Activated CD8-positive, alpha-beta T cell treated with anti-CD3 and anti-CD28 coated beads, Interleukin-2, amount 10 ng/mL, durations not matched to agents 7 days and 5 days (primary cell): Measurements from ENCODE around the gene NEURL4. TPM values are rescaled to one million over a fixed set of nuclear protein-coding genes. Genes with fewer than 3 reads are reported as not detected.

Experiments
- ATAC-seq: fragments of 150-1000 bp; cut with Tn5 transposase; one replicate; pipeline ENCODE4 v1.10.0; 2021; ENCODE audit warnings: moderate library complexity
- CTCF ChIA-PET: fragments of 350-600 bp; sonication (Branson Sonifier 250); formaldehyde crosslinking; loops from one replicate; lab custom pipeline; 2021; ENCODE audit warnings: antibody characterized with exemption; lab: Charles Lee
- POLR2A ChIA-PET: fragments of 350-600 bp; sonication (Branson Sonifier 250); formaldehyde crosslinking; loops from one replicate; lab custom pipeline; 2021; ENCODE audit warnings: antibody characterized with exemption; lab: Charles Lee
- DNase-seq: peaks from one replicate; pipeline ENCODE4 v3.0.0-alpha.2; 2020
- H3K27ac Mint-ChIP-seq: one replicate; pipeline ENCODE4 v1.8.0; 2021; ENCODE audit warnings: mild to moderate bottlenecking, mixed read lengths
- H3K27me3 Mint-ChIP-seq: one replicate; pipeline ENCODE4 v1.8.0; 2021; ENCODE audit warnings: low read depth, mixed read lengths
- H3K36me3 Mint-ChIP-seq: one replicate; pipeline ENCODE4 v1.8.0; 2021; ENCODE audit warnings: low read depth, mixed read lengths
- H3K4me1 Mint-ChIP-seq: one replicate; pipeline ENCODE4 v1.8.0; 2021; ENCODE audit warnings: low read depth, mixed read lengths
- H3K4me3 Mint-ChIP-seq: one replicate; pipeline ENCODE4 v1.8.0; 2021; ENCODE audit warnings: mild to moderate bottlenecking, mixed read lengths
- H3K9me3 Mint-ChIP-seq: one replicate; pipeline ENCODE4 v1.8.0; 2022; ENCODE audit warnings: mixed read lengths; ENCODE audit not compliant: insufficient read depth
- total RNA-seq, 2 experiments: library from RNA; stranded (reverse); gene quantifications; one replicate each; pipeline ENCODE4 v1.2.3, GENCODE V29; 2021

Gene NEURL4
- total RNA-seq, 2 experiments from 2014 or later: 45.6 to 47.0 TPM

DNA sequence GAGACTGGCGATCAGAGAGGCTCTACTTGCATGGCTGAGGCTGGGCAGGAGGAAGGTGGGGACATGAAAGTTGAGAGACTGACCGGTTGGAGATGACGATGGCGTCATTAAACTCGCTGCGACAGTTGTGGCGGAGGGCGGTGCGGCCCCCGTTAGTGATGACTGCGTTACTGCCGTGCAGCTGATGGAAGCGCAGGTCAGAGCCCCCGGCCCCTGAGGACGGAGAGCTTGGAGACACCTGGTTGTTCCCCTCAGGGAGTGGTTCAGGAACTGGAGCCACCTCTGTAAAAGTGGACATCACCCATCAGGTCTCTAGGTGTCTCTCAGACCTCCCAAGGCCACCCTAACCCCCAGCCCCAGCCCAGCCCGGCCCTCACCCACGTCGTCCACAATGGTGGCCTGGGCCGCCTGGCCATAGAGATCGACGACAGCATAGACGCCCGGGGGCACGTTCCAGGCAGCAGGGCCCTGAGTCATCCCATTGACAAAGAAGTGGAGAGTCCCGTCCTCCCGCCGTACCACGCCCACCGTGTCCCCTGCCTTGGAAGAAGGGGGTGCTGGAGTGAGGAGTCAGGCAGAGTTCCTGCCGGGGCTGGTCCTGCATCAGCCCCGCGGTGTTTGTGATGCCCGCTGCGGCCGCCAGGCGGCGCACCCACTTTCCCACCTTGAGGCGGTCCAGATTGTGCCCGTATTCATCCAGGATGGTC, 5.3 kb downstream of the NEURL4 start:
- H3K27me3 Mint-ChIP-seq: no peaks in the 10 kb centered on the region
- no peaks in the 10 kb centered on the region for H3K9me3 Mint-ChIP-seq
- ChIA-PET POLR2A (interaction anchor here (0.7 to 1.0 kb wide), 2 partner anchors 13 kb away, joined by 4 to 6 read pairs; partner anchors contain the start of gene ACAP1), CTCF (interaction anchor here (0.8 to 2.1 kb wide), 7 partner anchors 9 to 238 kb away, joined by 3 to 15 read pairs (median 4); partner anchors contain the start of genes ACAP1 and GPS2)
- ATAC-seq (peak; percentile 48), DNase-seq (peak; percentile 71)
- H3K4me1 Mint-ChIP-seq: peaks cover 29% of the 10 kb centered on the region
- peaks cover 40% of the 10 kb centered on the region for H3K36me3 Mint-ChIP-seq
- H3K4me3 Mint-ChIP-seq: no peak overlapping the region
- H3K27ac Mint-ChIP-seq: peak overlapping the region; percentile 49

DNA sequence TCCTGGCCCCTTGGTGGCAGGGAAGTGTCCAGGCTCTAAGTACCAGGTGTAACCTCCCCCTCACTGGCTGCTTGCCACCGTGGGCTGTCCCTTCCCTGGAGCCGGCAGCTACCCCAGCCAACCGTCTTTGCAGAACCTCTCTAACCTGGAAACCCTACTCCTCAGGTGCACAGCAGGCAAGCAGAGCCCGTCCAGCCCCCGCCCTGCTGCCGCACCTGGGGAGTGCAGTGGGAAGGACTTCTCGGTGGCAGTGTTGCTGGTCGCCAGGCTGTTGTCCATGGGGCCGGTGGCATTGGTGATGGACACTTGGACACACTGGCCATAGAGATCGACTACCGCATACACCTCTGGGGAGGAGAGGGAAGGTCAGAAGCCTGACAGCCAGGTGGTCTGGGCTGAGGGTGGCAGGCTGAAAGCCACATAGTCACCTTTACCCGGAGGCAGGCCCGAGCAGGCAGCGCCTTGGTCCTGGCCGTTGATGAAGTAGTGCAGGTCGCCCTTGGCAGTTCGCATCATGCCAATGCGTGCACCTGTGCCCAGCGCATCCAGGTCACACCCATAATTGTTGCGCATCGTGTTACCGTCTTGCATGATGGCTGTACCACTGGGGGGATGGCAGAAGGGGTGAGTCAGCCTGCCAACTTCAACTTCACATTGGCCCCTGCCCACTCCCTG, 6.5 kb downstream of the NEURL4 start:
- DNase-seq (no peak), ATAC-seq (no peak)
- Mint-ChIP-seq H3K9me3 (no peaks in the 10 kb centered on the region), H3K36me3 (peaks cover 46% of the 10 kb centered on the region), H3K4me3 (no peak overlapping the region), H3K27me3 (no peaks in the 10 kb centered on the region), H3K27ac (no peak overlapping the region), H3K4me1 (peaks cover 19% of the 10 kb centered on the region)
- POLR2A ChIA-PET: interaction anchor here (0.6 kb wide), 1 partner anchor 14 kb away, joined by 3 read pairs; the partner anchor contains the start of gene ACAP1
- CTCF ChIA-PET: interaction anchor here (1.3 to 1.9 kb wide), 3 partner anchors 9 to 14 kb away, joined by 3 to 13 read pairs (median 6); partner anchors contain the start of gene ACAP1

DNA sequence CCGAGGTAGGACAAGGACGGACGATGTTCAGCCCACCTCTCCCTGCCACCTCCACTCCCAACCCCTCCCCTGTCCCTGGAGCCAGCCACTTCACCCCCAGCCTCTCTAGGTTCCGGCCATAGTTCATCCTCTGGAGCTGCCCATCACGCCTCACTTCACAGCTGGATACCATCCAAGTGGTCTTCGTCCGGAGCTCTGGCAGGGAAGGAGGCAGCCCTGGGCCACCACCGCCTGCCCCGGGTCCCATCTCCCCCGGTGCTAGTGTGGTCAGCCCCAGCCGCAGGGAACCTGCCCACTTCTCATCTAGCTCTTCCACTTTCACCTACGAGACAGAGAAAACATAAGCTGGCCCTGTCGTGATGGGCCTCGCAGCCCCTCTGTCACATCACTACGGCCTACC, 7.7 kb downstream of the NEURL4 start:
- CTCF ChIA-PET: interaction anchor here (1.3 to 2.2 kb wide), 3 partner anchors 8 to 15 kb away, joined by 3 to 7 read pairs (median 6); partner anchors contain the start of genes ACAP1 and NEURL4
- DNase-seq (no peak), ATAC-seq (no peak)
- Mint-ChIP-seq H3K27ac (no peak overlapping the region), H3K27me3 (no peaks in the 10 kb centered on the region), H3K4me3 (no peak overlapping the region), H3K9me3 (no peaks in the 10 kb centered on the region), H3K36me3 (peaks cover 50% of the 10 kb centered on the region), H3K4me1 (peaks cover 16% of the 10 kb centered on the region)
- POLR2A ChIA-PET: interaction anchor here (0.7 kb wide), 1 partner anchor 10 kb away, joined by 3 read pairs; no protein-coding TSS in a partner anchor

DNA sequence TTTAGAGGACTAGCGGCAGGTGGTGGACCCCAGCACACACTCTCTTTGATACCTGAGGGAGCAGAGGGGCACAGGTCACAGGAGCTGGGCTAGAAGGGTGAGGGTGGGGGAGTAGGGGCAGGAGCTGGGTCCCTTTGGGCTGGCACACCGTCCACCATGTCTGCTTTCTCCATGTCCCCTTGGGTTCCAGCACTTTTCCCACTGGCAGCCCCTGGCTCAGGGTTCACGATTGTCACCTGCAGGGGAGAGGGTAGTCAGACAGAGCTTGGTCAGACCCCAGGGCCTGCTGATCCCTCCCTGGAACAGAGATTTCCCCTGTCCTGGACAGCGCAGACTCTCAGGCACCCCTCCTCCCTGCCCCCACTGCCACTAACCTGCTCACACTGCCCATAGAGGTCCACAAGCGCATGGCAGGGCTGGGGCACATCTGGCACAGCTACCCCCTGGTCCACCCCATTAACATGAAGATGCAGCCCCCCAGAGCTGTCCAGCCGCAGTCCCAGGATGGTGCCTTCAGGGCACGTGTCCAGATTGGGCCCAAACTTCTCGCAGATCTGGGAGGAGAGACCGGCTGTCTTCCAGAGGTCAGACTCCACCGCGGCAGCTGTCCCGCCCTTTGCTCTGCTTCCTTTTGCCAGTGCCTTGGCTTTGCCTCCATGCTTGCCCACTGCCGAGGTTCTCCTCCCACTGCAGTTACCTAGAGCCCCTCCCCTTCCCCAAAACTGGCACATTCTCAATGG, 10.8 kb downstream of the NEURL4 start:
- ChIA-PET CTCF (interaction anchor here (1.5 kb wide), 1 partner anchor 11 kb away, joined by 5 read pairs; no protein-coding TSS in a partner anchor), POLR2A (interaction anchor here (1.0 to 1.2 kb wide), 2 partner anchors 9 to 12 kb away, joined by 3 to 4 read pairs; no protein-coding TSS in a partner anchor)
- no peaks in the 10 kb centered on the region for H3K9me3 Mint-ChIP-seq
- H3K27me3 Mint-ChIP-seq: no peaks in the 10 kb centered on the region
- no peak for ATAC-seq
- H3K27ac Mint-ChIP-seq: no peak overlapping the region
- no peak overlapping the region for H3K4me3 Mint-ChIP-seq
- H3K4me1 Mint-ChIP-seq: peaks cover 31% of the 10 kb centered on the region
- no peak for DNase-seq
- peaks cover 52% of the 10 kb centered on the region for H3K36me3 Mint-ChIP-seq

DNA sequence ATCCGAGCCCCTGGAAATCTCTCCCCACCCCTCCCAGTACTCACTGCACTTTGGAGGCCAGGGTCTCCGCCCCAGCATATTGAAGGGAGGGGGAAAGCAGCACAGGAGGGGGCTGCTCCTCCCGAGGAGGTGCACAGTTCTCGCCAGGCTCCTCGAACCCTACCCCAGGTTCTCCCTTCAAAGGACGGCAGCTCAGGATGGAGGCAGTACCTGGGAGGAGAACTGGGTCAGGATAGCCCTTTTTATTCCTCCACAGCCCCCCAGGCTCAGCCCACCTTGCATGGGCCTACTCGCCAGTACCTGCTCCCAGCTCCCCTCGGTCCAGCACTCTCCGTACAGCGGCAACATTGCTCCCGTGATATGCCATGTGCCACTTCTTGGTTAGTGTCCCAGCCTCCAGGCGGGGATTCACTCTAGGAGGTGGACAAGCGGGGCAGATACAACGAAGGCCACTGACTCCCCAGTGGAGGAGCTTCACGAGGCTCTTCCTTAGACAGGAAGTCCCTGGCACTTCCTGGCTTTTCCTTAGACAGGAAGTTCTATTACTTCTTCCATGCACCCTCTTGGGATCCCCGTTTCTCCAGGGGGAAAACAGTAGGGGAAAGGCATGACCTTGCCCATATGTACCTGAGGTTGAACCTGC, 11.9 kb downstream of the NEURL4 start:
- Mint-ChIP-seq H3K27me3 (no peaks in the 10 kb centered on the region), H3K36me3 (peaks cover 54% of the 10 kb centered on the region), H3K9me3 (no peaks in the 10 kb centered on the region), H3K4me1 (peaks cover 41% of the 10 kb centered on the region), H3K4me3 (peak overlapping the region; percentile 40), H3K27ac (peak overlapping the region; percentile 40)
- ATAC-seq: no peak
- ChIA-PET CTCF (interaction anchor here (1.5 kb wide), 1 partner anchor 12 kb away, joined by 5 read pairs; no protein-coding TSS in a partner anchor), POLR2A (interaction anchor here (1.0 to 1.2 kb wide), 2 partner anchors 10 to 13 kb away, joined by 3 to 4 read pairs; no protein-coding TSS in a partner anchor)
- DNase-seq: no peak

DNA sequence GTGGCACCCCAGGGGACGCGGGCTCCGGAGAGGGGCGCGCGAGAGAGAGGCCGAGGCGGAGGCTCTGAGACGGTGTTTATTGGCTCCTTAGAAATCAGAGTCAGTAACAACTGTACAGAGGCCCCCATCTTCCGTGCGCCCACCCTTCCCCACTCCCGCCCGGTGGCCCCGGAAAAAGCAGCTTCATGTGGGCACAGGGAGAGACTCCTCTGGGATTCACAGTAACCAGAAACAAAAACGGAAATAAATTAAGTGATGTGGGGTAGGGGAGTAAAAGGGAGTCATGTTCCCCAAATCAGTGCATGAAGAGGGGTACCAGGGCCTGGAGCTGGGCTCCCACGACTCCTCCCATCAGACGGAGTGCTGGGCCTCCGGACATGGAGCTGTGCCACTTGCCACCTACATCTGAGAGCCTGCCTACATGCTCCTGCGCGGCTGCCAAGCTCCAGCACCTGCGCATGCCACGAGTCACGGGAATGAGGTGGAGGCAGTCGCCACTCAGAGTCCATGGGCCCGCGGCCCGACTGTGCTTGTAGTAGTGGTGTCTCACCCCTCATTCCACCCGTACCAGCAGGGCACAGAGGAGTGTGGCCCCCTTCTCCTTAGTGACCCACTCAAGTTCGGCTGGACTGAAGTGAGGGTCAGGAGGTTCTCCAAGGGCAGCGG, 13.4 kb downstream of the NEURL4 start:
- Mint-ChIP-seq H3K27ac (peak overlapping the region; percentile 97), H3K9me3 (no peaks in the 10 kb centered on the region), H3K4me1 (peaks cover 54% of the 10 kb centered on the region), H3K4me3 (peak overlapping the region; percentile 91), H3K27me3 (no peaks in the 10 kb centered on the region), H3K36me3 (peaks cover 56% of the 10 kb centered on the region)
- DNase-seq (no peak), ATAC-seq (no peak)
- CTCF ChIA-PET: interaction anchor here (0.7 to 1.9 kb wide), 3 partner anchors 9 to 30 kb away, joined by 3 to 6 read pairs (median 3); partner anchors contain the start of gene ACAP1
- POLR2A ChIA-PET: interaction anchor here (1.2 to 3.7 kb wide), 5 partner anchors 11 to 74 kb away, joined by 3 to 24 read pairs (median 9); partner anchors contain the start of genes ACAP1, GABARAP and NEURL4

DNA sequence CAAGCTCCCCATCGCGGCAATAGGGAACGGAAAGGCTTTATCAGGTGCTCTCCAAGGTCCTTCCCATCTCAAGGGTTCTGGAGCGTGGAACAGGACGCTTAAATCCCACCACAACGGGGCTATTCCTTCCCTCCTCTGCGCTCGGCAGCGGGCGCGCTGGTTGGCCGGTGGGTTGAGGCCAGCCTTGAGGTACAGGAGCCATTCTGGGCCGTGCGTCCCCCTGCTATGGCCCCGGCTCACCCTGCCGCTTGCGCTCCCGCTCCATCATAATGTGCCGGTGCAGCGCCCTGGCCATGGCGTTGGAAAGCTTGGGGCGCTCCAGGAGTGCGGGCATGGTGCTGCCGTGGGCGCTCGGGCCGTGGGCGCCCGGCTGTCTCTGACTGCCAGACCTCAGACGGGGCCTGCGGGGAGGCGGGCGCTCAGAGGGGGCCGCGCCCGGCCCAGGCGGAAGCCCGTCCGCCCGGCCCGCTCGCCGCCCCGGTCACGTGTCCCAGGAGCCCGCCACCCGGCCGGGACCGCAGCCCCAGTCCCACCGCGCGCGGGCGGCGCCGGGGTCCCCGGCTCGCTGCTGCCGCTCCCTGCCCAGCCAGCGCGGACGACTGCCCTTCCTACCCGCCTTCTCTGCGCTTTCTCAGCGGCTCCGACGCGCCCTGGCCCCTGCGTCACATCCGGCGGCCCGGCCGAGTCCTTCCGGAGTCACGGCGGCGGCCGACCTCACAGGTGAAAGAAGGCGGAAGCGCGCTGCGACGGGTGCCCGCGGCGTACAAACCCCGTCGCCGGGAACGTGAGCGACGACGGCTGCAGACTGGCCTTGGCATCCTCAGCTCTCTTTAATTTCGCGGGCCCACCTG, 14.2 kb downstream of the NEURL4 start, which contains the start of gene GPS2:
Gene GPS2, minus strand, starts transcription at position 642 of the 851 bp plus-strand sequence. Its CDS starts 308 bp downstream, at position 334.
- Mint-ChIP-seq H3K27ac (peak within 1 kb of the TSS; percentile 97), H3K27me3 (no peaks in the 10 kb centered on the region), H3K4me1 (peaks cover 61% of the 10 kb centered on the region), H3K4me3 (peak within 1 kb of the TSS; percentile 91), H3K9me3 (no peaks in the 10 kb centered on the region), H3K36me3 (peaks cover 63% of the 10 kb centered on the region)
- DNase-seq (peak; percentile 96), ATAC-seq (peak; percentile 86)
- ChIA-PET CTCF (interaction anchor here (0.7 to 1.9 kb wide), 4 partner anchors 10 to 31 kb away, joined by 3 to 6 read pairs (median 4); partner anchors contain the start of genes ACAP1 and NEURL4), POLR2A (interaction anchor here (0.6 to 3.7 kb wide), 6 partner anchors 12 to 256 kb away, joined by 3 to 24 read pairs (median 6); partner anchors contain the start of genes ACAP1, GABARAP and NEURL4)

DNA sequence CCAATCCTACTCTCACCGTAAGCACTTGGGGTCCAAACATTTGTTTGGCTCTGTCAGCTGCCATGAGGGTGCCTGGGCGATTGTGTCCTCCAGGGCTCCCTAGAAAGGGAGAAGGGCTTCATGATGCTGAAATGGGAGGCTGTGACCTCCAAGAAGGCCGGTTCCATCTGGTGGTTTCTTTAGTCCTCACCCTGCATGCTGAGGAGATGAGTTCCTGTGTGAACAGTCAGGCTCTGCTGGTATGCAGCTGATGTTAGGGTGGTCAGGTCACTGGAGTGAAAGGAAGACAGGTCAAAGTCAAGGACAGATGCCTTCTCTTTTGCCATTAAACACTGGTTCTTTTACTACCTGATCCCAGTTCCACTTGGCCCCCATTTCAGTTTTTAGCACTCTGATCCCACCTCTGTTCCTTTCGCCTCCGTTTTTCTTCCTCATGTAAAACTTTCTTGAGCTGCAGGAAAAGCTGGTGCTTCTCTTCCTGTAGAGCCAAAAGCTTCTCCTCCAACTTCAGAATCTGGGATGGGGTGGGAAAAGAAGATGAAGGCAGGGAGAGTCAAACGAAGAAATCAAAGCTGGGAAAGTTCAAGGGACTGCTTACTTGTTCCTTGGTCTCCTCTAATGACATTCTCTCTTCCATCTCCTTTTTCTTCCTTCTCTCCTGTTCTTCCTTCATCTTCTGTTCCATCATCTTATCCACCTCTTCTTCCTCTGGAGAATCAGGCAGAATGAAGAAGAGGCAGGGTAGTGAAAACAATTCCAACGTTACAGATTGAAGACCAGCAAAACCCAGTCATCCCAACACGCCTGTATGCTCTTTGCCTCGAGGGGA, 15.0 kb downstream of the NEURL4 start:
- CTCF ChIA-PET: interaction anchor here (1.0 to 1.9 kb wide), 3 partner anchors 8 to 23 kb away, joined by 3 to 6 read pairs (median 4); partner anchors contain the start of genes ACAP1 and NEURL4
- ATAC-seq (no peak), DNase-seq (no peak)
- H3K36me3 Mint-ChIP-seq: peaks cover 72% of the 10 kb centered on the region
- POLR2A ChIA-PET: interaction anchor here (0.5 to 3.7 kb wide), 10 partner anchors 13 to 312 kb away, joined by 3 to 24 read pairs (median 4); partner anchors contain the start of genes ACAP1, NEURL4 and SLC16A13
- H3K27ac Mint-ChIP-seq: peak overlapping the region; percentile 90
- peaks cover 70% of the 10 kb centered on the region for H3K4me1 Mint-ChIP-seq
- no peaks in the 10 kb centered on the region for H3K9me3 Mint-ChIP-seq
- no peaks in the 10 kb centered on the region for H3K27me3 Mint-ChIP-seq
- peak overlapping the region; percentile 82 for H3K4me3 Mint-ChIP-seq
